IMR-90 (cell line): Measurements from ENCODE around the gene C3. TPM values are rescaled to one million over a fixed set of nuclear protein-coding genes. Genes with fewer than 3 reads are reported as not detected.

Experiments used
- ATAC-seq: fragments of 200-7000 bp; cut with Tn5 transposase; 2 replicates; pipeline ENCODE4 v1.9.1; 2020; ENCODE audit warnings: low read depth, mild to moderate bottlenecking, moderate library complexity
- BruUV-seq: library from RNA; stranded (reverse); fragments of 400-500 nt; replicated peaks from 2 replicates; lab custom pipeline; 2021; lab: Mats Ljungman, UMichigan
- CTCF ChIA-PET: fragments of 300-600 bp; formaldehyde crosslinking; extraction: SDS; loops from one replicate; lab custom pipeline; 2021; ENCODE audit warnings: antibody characterized with exemption; lab: Yijun Ruan, JAX
- POLR2A ChIA-PET: fragments of 300-600 bp; sonication (Branson Sonifier 250); formaldehyde crosslinking; loops from one replicate; lab custom pipeline; 2022; ENCODE audit warnings: antibody characterized with exemption; ENCODE audit not compliant: unreplicated experiment; lab: Charles Lee
- DNase-seq: peaks from one replicate; pipeline ENCODE4 v3.0.0; 2013
- H2AFZ ChIP-seq: replicated peaks from 2 replicates; pipeline ENCODE3; 2013; ENCODE audit warnings: low read length, mild to moderate bottlenecking; ENCODE audit not compliant: poor library complexity
- H2AK5ac ChIP-seq: 2 replicates; pipeline ENCODE4 v1.6.1; 2013; ENCODE audit warnings: low read depth, low read length, inconsistent platforms
- H2AK9ac ChIP-seq: replicated peaks from 2 replicates; pipeline ENCODE3; 2013; ENCODE audit warnings: mild to moderate bottlenecking, low read depth, low read length, moderate library complexity; ENCODE audit not compliant: poor library complexity
- H2BK120ac ChIP-seq: 2 replicates; pipeline ENCODE4 v1.6.1; 2013; ENCODE audit warnings: low read depth, low read length, inconsistent platforms
- H2BK15ac ChIP-seq: 3 replicates; pipeline ENCODE4 v1.6.1; 2013; ENCODE audit warnings: low read depth, low read length, inconsistent platforms
- H2BK20ac ChIP-seq: 2 replicates; pipeline ENCODE4 v1.6.1; 2013; ENCODE audit warnings: low read depth, mild to moderate bottlenecking, inconsistent platforms, low read length, moderate library complexity
- H2BK5ac ChIP-seq: 2 replicates; pipeline ENCODE4 v1.6.1; 2013; ENCODE audit warnings: mild to moderate bottlenecking, low read depth, low read length, inconsistent platforms; ENCODE audit not compliant: poor library complexity, severe bottlenecking
- H3K14ac ChIP-seq: replicated peaks from 2 replicates; pipeline ENCODE4 v1.6.1; 2013; ENCODE audit warnings: low read depth, low read length, inconsistent platforms
- H3K18ac ChIP-seq: 2 replicates; pipeline ENCODE4 v1.6.1; 2013; ENCODE audit warnings: low read depth, low read length, control low read depth
- H3K23ac ChIP-seq: 2 replicates; pipeline ENCODE4 v1.6.1; 2013; ENCODE audit warnings: low read depth, low read length, inconsistent platforms
- H3K27ac ChIP-seq: 2 replicates; pipeline ENCODE4 v1.5.1; 2013; ENCODE audit warnings: mild to moderate bottlenecking, control low read depth, low read length; ENCODE audit not compliant: insufficient read depth
- H3K27me3 ChIP-seq: 2 replicates; pipeline ENCODE4 v1.6.1; 2013; ENCODE audit warnings: low read length; ENCODE audit not compliant: control insufficient read depth, insufficient read depth
- H3K36me3 ChIP-seq: 2 replicates; pipeline ENCODE4 v1.6.1; 2013; ENCODE audit warnings: low read length, mixed read lengths; ENCODE audit not compliant: control insufficient read depth, insufficient read depth
- H3K4ac ChIP-seq: 2 replicates; pipeline ENCODE4 v1.6.1; 2013; ENCODE audit warnings: low read depth, low read length, inconsistent platforms
- H3K4me1 ChIP-seq: 2 replicates; pipeline ENCODE4 v1.6.1; 2013; ENCODE audit warnings: low read length, mixed read lengths; ENCODE audit not compliant: control insufficient read depth, insufficient read depth
- H3K4me2 ChIP-seq: 2 replicates; pipeline ENCODE4 v1.6.1; 2013; ENCODE audit warnings: low read depth, mild to moderate bottlenecking, control low read depth, low read length, moderate library complexity
- H3K4me3 ChIP-seq: 2 replicates; pipeline ENCODE4 v1.5.1; 2013; ENCODE audit warnings: low read depth, mild to moderate bottlenecking, control low read depth, low read length, moderate library complexity; ENCODE audit not compliant: insufficient read depth
- H3K56ac ChIP-seq: 2 replicates; pipeline ENCODE4 v1.6.1; 2013; ENCODE audit warnings: low read length, inconsistent platforms; ENCODE audit not compliant: insufficient read depth; ENCODE audit errors: extremely low read depth
- H3K79me1 ChIP-seq, 2 experiments: 2 replicates each; pipeline ENCODE4 v1.6.1; 2013; ENCODE audit warnings: low read length in 2 of 2, inconsistent platforms in 1 of 2, low read depth in 1 of 2
- H3K9ac ChIP-seq: 2 replicates; pipeline ENCODE4 v1.6.1; 2013; ENCODE audit warnings: low read depth, low read length, control low read depth
- H3K9me1 ChIP-seq: 2 replicates; pipeline ENCODE4 v1.6.1; 2013; ENCODE audit warnings: low read length, inconsistent platforms; ENCODE audit not compliant: insufficient read depth
- H3K9me3 ChIP-seq: 2 replicates; pipeline ENCODE4 v1.6.1; 2013; ENCODE audit warnings: low read length; ENCODE audit not compliant: control insufficient read depth, insufficient read depth
- H4K20me1 ChIP-seq: 2 replicates; pipeline ENCODE4 v1.6.1; 2013; ENCODE audit warnings: low read length, inconsistent platforms; ENCODE audit not compliant: insufficient read depth
- H4K5ac ChIP-seq: 2 replicates; pipeline ENCODE4 v1.6.1; 2013; ENCODE audit warnings: mild to moderate bottlenecking, low read depth, low read length, control low read depth
- H4K8ac ChIP-seq, 2 experiments: 2 replicates each; pipeline ENCODE4 v1.6.1; 2013; ENCODE audit warnings: low read depth in 2 of 2, low read length in 2 of 2, control low read depth in 1 of 2, inconsistent platforms in 1 of 2
- H4K91ac ChIP-seq: 2 replicates; pipeline ENCODE4 v1.6.1; 2013; ENCODE audit warnings: low read depth, low read length, inconsistent platforms; ENCODE audit not compliant: insufficient read depth
- CEBPB ChIP-seq: IDR thresholded peaks from 2 replicates; pipeline ENCODE4 v1.6.1; 2012; ENCODE audit warnings: low read depth, low read length, improper control_type of control experiment
- CHD1 ChIP-seq: IDR thresholded peaks from 2 replicates; pipeline ENCODE4 v1.6.1; 2012; ENCODE audit warnings: low read depth, low read length, improper control_type of control experiment
- MAFK ChIP-seq: IDR thresholded peaks from 2 replicates; pipeline ENCODE4 v1.6.1; 2012; ENCODE audit warnings: low read depth, low read length, improper control_type of control experiment
- MAZ ChIP-seq: IDR thresholded peaks from 2 replicates; pipeline ENCODE4 v1.6.1; 2012; ENCODE audit warnings: low read depth, mild to moderate bottlenecking, low read length, improper control_type of control experiment, moderate library complexity, borderline replicate concordance
- NFE2L2 ChIP-seq: fragments of 150-350 bp; IDR thresholded peaks from 2 replicates; pipeline ENCODE4 v1.6.1; 2016; ENCODE audit warnings: low read depth, mild to moderate bottlenecking, low read length
- POLR2A ChIP-seq: IDR thresholded peaks from 2 replicates; pipeline ENCODE4 v1.6.1; 2012; ENCODE audit warnings: mild to moderate bottlenecking, low read depth, low read length
- RCOR1 ChIP-seq: IDR thresholded peaks from 2 replicates; pipeline ENCODE4 v1.6.1; 2012; ENCODE audit warnings: mild to moderate bottlenecking, low read length, improper control_type of control experiment; ENCODE audit not compliant: insufficient replicate concordance
- RFX5 ChIP-seq: IDR thresholded peaks from 2 replicates; pipeline ENCODE4 v1.8.0; 2012; ENCODE audit warnings: low read depth, mild to moderate bottlenecking, low read length, moderate library complexity
- SMC3 ChIP-seq: fragments of 150-350 bp; IDR thresholded peaks from 2 replicates; pipeline ENCODE4 v1.6.1; 2016; ENCODE audit warnings: low read depth, mild to moderate bottlenecking, antibody characterized with exemption, low read length, moderate library complexity
- WGBS, 2 experiments: methylation state at CpG; one replicate each; pipeline versions ENCODE4 v1.1.5 to v1.1.7; 2013; ENCODE audit warnings: missing lambda C conversion rate in 2 of 2; ENCODE audit not compliant: insufficient read length in 1 of 2; ENCODE audit errors: extremely low coverage in 2 of 2; 5-methylcytosine and 5-hydroxymethylcytosine counted together
- dilution Hi-C: fragments of 300-500 bp; cut with HindIII; formaldehyde crosslinking; loops from one replicate; pipeline ENCODE4 v1.14.3; 2018; ENCODE audit warnings: low sequenced_read_pairs; ENCODE audit not compliant: unreplicated experiment
- in situ Hi-C: fragments of 300-500 bp; cut with MboI; formaldehyde crosslinking; loops from 3 replicates; pipeline ENCODE4 v1.14.3; 2019; ENCODE audit warnings: low sequenced_read_pairs, inconsistent platforms, mixed read lengths
- intact Hi-C: fragments of 100-400 bp; cut with micrococcal nuclease; formaldehyde crosslinking; loops from 2 replicates; pipeline ENCODE4 v1.10.0; 2022
- polyA plus RNA-seq, 3 experiments: library from polyadenylated mRNA; depleted of rRNA; stranded (reverse); fragments of >200 nt; gene quantifications; 2 replicates each; pipeline ENCODE4 v1.2.3, GENCODE V29; 2012; ENCODE audit warnings: low replicate concordance in 1 of 3
- total RNA-seq: library from RNA; depleted of rRNA; stranded (reverse); fragments of >200 nt; gene quantifications from 2 replicates; pipeline ENCODE4 v1.2.3, GENCODE V29; 2012
- TF ChIP-seq, protein P1 (sequence below): fragments of 150-350 bp; IDR thresholded peaks from 2 replicates; pipeline ENCODE4 v1.6.1; 2017; ENCODE audit warnings: mild to moderate bottlenecking, antibody characterized with exemption, low read length, low read depth

C3 gene
- total and polyA plus RNA-seq, 2 of the 4 experiments (the other 2 are of a cell fraction), result 0.36 TPM; not detected in 1

DNA sequence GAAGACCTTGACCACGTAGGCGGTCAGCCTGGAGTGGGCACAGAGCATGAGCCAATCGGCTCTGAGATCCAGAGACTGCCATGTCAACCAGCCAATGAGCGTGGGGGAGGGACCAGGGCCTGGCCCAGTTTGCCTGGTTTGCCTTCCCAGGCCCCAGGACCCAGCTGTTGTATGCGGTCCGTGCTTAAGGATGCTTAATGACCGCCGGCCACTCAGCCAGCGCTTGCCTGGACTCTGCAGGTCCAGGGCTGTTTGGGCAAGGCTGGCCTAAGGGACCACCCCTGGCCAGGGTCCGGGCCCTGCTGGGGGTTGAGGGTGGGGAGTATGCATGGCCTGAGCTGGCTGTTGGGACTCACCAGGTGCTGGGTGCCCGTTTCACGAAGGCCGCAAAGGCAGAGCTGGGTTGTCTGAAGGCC is 27.4 kb downstream of the C3 start:
- Histone ChIP-seq H2AK5ac (no peak overlapping the region), H3K9me1 (no peaks in the 10 kb centered on the region), H4K5ac (no peak overlapping the region), H3K9ac (no peak overlapping the region), H2BK120ac (no peak overlapping the region), H2AFZ (no peak overlapping the region), H3K56ac (no peak overlapping the region), H3K27ac (no peak overlapping the region), H4K91ac (no peak overlapping the region), H3K27me3 (no peaks in the 10 kb centered on the region), H2BK5ac (no peak overlapping the region), H3K4me3 (no peak overlapping the region), H2BK20ac (no peak overlapping the region), H3K4ac (no peak overlapping the region), H4K8ac (no peak overlapping the region), H3K9me3 (peaks cover 16% of the 10 kb centered on the region; the same call in 1 of the 2 replicates), H3K4me2 (no peak overlapping the region), H2BK15ac (no peak overlapping the region), H3K36me3 (no peaks in the 10 kb centered on the region), H4K20me1 (no peaks in the 10 kb centered on the region), H3K79me1 (no peaks in the 10 kb centered on the region), H2AK9ac (no peak overlapping the region), H3K23ac (no peak overlapping the region), H3K18ac (no peak overlapping the region), H3K4me1 (no peaks in the 10 kb centered on the region), H3K14ac (no peak overlapping the region)
- no TSS peak for BruUV-seq
- DNase-seq (no peak), ATAC-seq (no peak)
- 84% methylated on average over 10 of the region's 13 CpGs; no CpG with 5 or more reads in 1 of the 2 experiments for WGBS, 2 experiments
- intact Hi-C loops, result no loop called here
- CTCF ChIA-PET, result no interaction called here
- dilution Hi-C loops, result no loop called here
- POLR2A ChIA-PET, result no interaction called here
- TF ChIP-seq, protein P1, sequence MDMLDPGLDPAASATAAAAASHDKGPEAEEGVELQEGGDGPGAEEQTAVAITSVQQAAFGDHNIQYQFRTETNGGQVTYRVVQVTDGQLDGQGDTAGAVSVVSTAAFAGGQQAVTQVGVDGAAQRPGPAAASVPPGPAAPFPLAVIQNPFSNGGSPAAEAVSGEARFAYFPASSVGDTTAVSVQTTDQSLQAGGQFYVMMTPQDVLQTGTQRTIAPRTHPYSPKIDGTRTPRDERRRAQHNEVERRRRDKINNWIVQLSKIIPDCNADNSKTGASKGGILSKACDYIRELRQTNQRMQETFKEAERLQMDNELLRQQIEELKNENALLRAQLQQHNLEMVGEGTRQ, result no peak
- TF ChIP-seq MAFK (no peak), SMC3 (no peak), CHD1 (no peak), RFX5 (no peak), MAZ (no peak), RCOR1 (no peak), POLR2A (no peak), NFE2L2 (no peak), CEBPB (no peak)
- in situ Hi-C loops, result no loop called here
